Adrenal gland (tissue), 5 donors: ENCODE measurements around the gene RANBP9.

Experiments
- CTCF ChIP-seq, 6 experiments: fragments of 450-650 bp in 4 of 6; fragments of 200-600 bp in 2 of 6; sonication (generic) in 1 of 6; IDR thresholded peaks; 1 replicate in 5 of 6; 2 replicates in 1 of 6; pipeline versions ENCODE4 v1.5.1 to v1.8.0; 2016 to 2021; ENCODE audit warnings: antibody characterized with exemption in 6 of 6, mild to moderate bottlenecking in 2 of 6, moderate library complexity in 1 of 6
- POLR2A ChIP-seq, 2 donors: fragments of 450-650 bp; IDR thresholded peaks; one replicate each; pipeline ENCODE4 v1.6.1; 2017; ENCODE audit warnings: antibody characterized with exemption in 2 of 2, mild to moderate bottlenecking in 2 of 2, moderate library complexity in 1 of 2
- donor health status: DM: no; HTN: no; CAD: no.

- TF ChIP-seq CTCF (IDR thresholded peaks at IDR 0.05), result no peak
- no peak for TF ChIP-seq POLR2A (IDR thresholded peaks at IDR 0.05)
Measured at GRCh38 chr6:13682346-13682745, 29.3 kb downstream of the RANBP9 start.
